GM23248 (cell line): ENCODE measurements around the gene NDEL1.

ENCODE experiments used
- EZH2 ChIP-seq: fragments of 200-600 bp; sonication (generic); IDR thresholded peaks from 2 replicates; pipeline ENCODE4 v1.6.1; 2018; ENCODE audit warnings: antibody characterized with exemption, mild to moderate bottlenecking; ENCODE audit not compliant: insufficient read depth, poor library complexity, severe bottlenecking
- EZH2phosphoT487 ChIP-seq: fragments of 200-600 bp; sonication (generic); IDR thresholded peaks from 2 replicates; pipeline ENCODE4 v1.6.1; 2018; ENCODE audit warnings: antibody characterized with exemption, moderate library complexity, mild to moderate bottlenecking, low read depth; ENCODE audit not compliant: insufficient read depth

GRCh38 chr17:8475781-8476180 lies 40.1 kb downstream of the NDEL1 start:
- TF ChIP-seq EZH2 = no peak
- no peak for TF ChIP-seq EZH2phosphoT487
